Lung (tissue), 12 donors: ENCODE results near the gene SLC26A5. TPM values are rescaled to one million over a fixed set of nuclear protein-coding genes. Genes with fewer than 3 reads are reported as not detected.

Source experiments
- ATAC-seq: fragments of 200-7000 bp; cut with Tn5 transposase; one replicate; pipeline ENCODE4 v1.9.1; 2020; ENCODE audit warnings: moderate number of reproducible peaks; ENCODE audit not compliant: insufficient read depth, low FRiP score
- DNase-seq, 3 donors: peaks; one replicate each; pipeline ENCODE4 v3.0.0-alpha.2; 2013 to 2017
- H3K27ac ChIP-seq, 2 donors: one replicate each; pipeline ENCODE4 v1.5.1; 2013; ENCODE audit warnings: mild to moderate bottlenecking in 2 of 2, moderate library complexity in 2 of 2, control low read depth in 1 of 2, inconsistent platforms in 1 of 2, low read depth in 1 of 2, low read length in 1 of 2
- H3K27me3 ChIP-seq, 3 donors: one replicate each; pipeline ENCODE4 v1.5.1; 2013; ENCODE audit warnings: low read length in 2 of 3; ENCODE audit not compliant: control insufficient read depth in 3 of 3, insufficient read depth in 3 of 3
- H3K36me3 ChIP-seq, 4 donors: one replicate each; pipeline ENCODE4 v1.5.1; 2013; ENCODE audit warnings: low read length in 4 of 4, mild to moderate bottlenecking in 1 of 4, moderate library complexity in 1 of 4; ENCODE audit not compliant: control insufficient read depth in 4 of 4, insufficient read depth in 4 of 4
- H3K4me1 ChIP-seq, 5 donors: one replicate each; pipeline ENCODE4 v1.5.1; 2013; ENCODE audit warnings: low read length in 5 of 5, mild to moderate bottlenecking in 2 of 5, moderate library complexity in 1 of 5; ENCODE audit not compliant: control insufficient read depth in 5 of 5, insufficient read depth in 5 of 5
- H3K4me3 ChIP-seq: one replicate; pipeline ENCODE4 v1.5.1; 2013; ENCODE audit warnings: mild to moderate bottlenecking, control low read depth, moderate library complexity
- H3K9ac ChIP-seq, 2 donors: one replicate each; pipeline ENCODE4 v1.5.1; 2013; ENCODE audit warnings: low read length in 2 of 2, control low read depth in 1 of 2; ENCODE audit not compliant: insufficient read depth in 1 of 2
- H3K9me3 ChIP-seq, 4 donors: one replicate each; pipeline ENCODE4 v1.5.1; 2013; ENCODE audit warnings: low read length in 3 of 4, mild to moderate bottlenecking in 1 of 4, moderate library complexity in 1 of 4; ENCODE audit not compliant: control insufficient read depth in 4 of 4, insufficient read depth in 3 of 4
- CTCF ChIP-seq: IDR thresholded peaks from 2 replicates; pipeline ENCODE4 v1.5.1; 2012; ENCODE audit warnings: mild to moderate bottlenecking; ENCODE audit errors: control extremely low read depth, extremely low read depth
- WGBS, 2 donors: extraction: QIAGEN DNeasy Blood & Tissue Kit; methylation state at CpG; one replicate each; pipeline ENCODE4 v1.1.7; 2013; 5-methylcytosine and 5-hydroxymethylcytosine counted together
- polyA plus RNA-seq, 2 donors: library from polyadenylated mRNA; stranded (reverse); fragments of 200-250 nt; gene quantifications; one replicate each; pipeline ENCODE4 v1.2.1, GENCODE V29; 2013
- total RNA-seq, 2 donors: library from RNA; depleted of rRNA in 1 of 2; stranded (reverse); fragments of >200 nt in 1 of 2; gene quantifications; one replicate each; pipeline ENCODE4 v1.2.1, GENCODE V29; 2014 to 2021
- donor health status: control.
- donor health status: control.
- donor health status: Bipolar disorder and iron deficiency.
- donor health status: healthy.
- donor health status: DM: yes; HTN: yes; CAD: no.

The SLC26A5 gene
- total and polyA plus RNA-seq, 4 donors = 0.06 to 1.1 (median 0.59) TPM

GRCh38 chr7:103380395-103381191 is 65.4 kb downstream of the SLC26A5 start:
- H3K4me3 ChIP-seq = no peak overlapping the region
- H3K36me3 ChIP-seq = no peaks in the 10 kb centered on the region
- DNase-seq (no peak), ATAC-seq (no peak)
- H3K27me3 ChIP-seq = peaks cover 0 to 3% (median 0%) of the 10 kb centered on the region in 3 donors
- TF ChIP-seq CTCF = no peak
- WGBS, 2 donors = 76 to 83% methylated on average over 5 of the region's 5 CpGs
- H3K4me1 ChIP-seq = no peaks in the 10 kb centered on the region
- H3K9ac ChIP-seq = no peak overlapping the region
- no peak overlapping the region for H3K27ac ChIP-seq
- H3K9me3 ChIP-seq = no peaks in the 10 kb centered on the region

- H3K4me3 ChIP-seq = no peak overlapping the region
- ATAC-seq (no peak), DNase-seq (no peak)
- H3K9ac ChIP-seq = no peak overlapping the region
- H3K36me3 ChIP-seq = no peaks in the 10 kb centered on the region
- peaks cover 0 to 3% (median 0%) of the 10 kb centered on the region in 3 donors for H3K27me3 ChIP-seq
- H3K4me1 ChIP-seq = no peaks in the 10 kb centered on the region
- H3K9me3 ChIP-seq = no peaks in the 10 kb centered on the region
- H3K27ac ChIP-seq = no peak overlapping the region
- WGBS, 2 donors = 73 to 74% methylated on average over 3 of the region's 3 CpGs
- TF ChIP-seq CTCF = no peak
These were observed 66.6 kb downstream of the SLC26A5 start for GRCh38 chr7:103379270-103379975.

GRCh38 chr7:103373866-103374643 is 72.0 kb downstream of the SLC26A5 start:
- no peaks in the 10 kb centered on the region for H3K27me3 ChIP-seq
- no peak overlapping the region for H3K9ac ChIP-seq
- H3K4me3 ChIP-seq = no peak overlapping the region
- DNase-seq = no peak
- no peak overlapping the region for H3K27ac ChIP-seq
- no peak for ATAC-seq
- peaks cover 0 to 7% (median 2%) of the 10 kb centered on the region in 4 donors for H3K36me3 ChIP-seq
- H3K9me3 ChIP-seq = no peaks in the 10 kb centered on the region
- 61 to 73% methylated on average over 6 of the region's 6 CpGs for WGBS, 2 donors
- no peak for TF ChIP-seq CTCF
- no peaks in the 10 kb centered on the region for H3K4me1 ChIP-seq
